HG03025 (cell line): ENCODE results near the gene AHNAK.
"Not testable (repeated sequence)": the region's sequence is repeated elsewhere in the genome, so short reads cannot be mapped to it uniquely, and the experiment has no call there.

ENCODE experiments used
- ATAC-seq: cut with Tn5 transposase; IDR thresholded peaks from one replicate; pipeline ENCODE4 v1.9.1; 2021; ENCODE audit warnings: mild to moderate bottlenecking, moderate library complexity; ENCODE audit not compliant: unreplicated experiment, low FRiP score

AHNAK gene

GRCh38 chr11:62546244-62546928 is at the start of gene AHNAK:
Gene AHNAK (minus strand): TSS chr11:62546806. CDS start chr11:62536098, 10,708 bp downstream.
- ATAC-seq, result peak; percentile 33

- ATAC-seq, result no peak
Observed at GRCh38 chr11:62595124-62595523, 48.5 kb upstream of the AHNAK start.

GRCh38 chr11:62593434-62594044 is 46.9 kb upstream of the AHNAK start:
- no peak for ATAC-seq

GRCh38 chr11:62592989-62593421 is 46.4 kb upstream of the AHNAK start:
- no peak for ATAC-seq

- ATAC-seq, result no peak
Observed at GRCh38 chr11:62592146-62592815, 45.7 kb upstream of the AHNAK start.

- peak; percentile 82 for ATAC-seq
Observed at GRCh38 chr11:62591448-62592145, 45.0 kb upstream of the AHNAK start, which contains the start of gene TUT1. Gene TUT1 (minus strand): TSS chr11:62591523. CDS start chr11:62591485, 38 bp downstream.

GRCh38 chr11:62588966-62589637 is 42.5 kb upstream of the AHNAK start:
- no peak for ATAC-seq

GRCh38 chr11:62585356-62585755 is 38.8 kb upstream of the AHNAK start:
- not testable (repeated sequence) for ATAC-seq

- ATAC-seq, result not testable (repeated sequence)
Observed at GRCh38 chr11:62581735-62582134, 35.1 kb upstream of the AHNAK start.

GRCh38 chr11:62580959-62581715 is 34.5 kb upstream of the AHNAK start:
- no peak for ATAC-seq

- ATAC-seq, result no peak
Observed at GRCh38 chr11:62579252-62579651, 32.6 kb upstream of the AHNAK start.

- ATAC-seq, result no peak
Observed at GRCh38 chr11:62578541-62578940, 31.9 kb upstream of the AHNAK start.

- ATAC-seq, result no peak
Observed at GRCh38 chr11:62577046-62577714, 30.6 kb upstream of the AHNAK start.

- ATAC-seq, result no peak
Observed at GRCh38 chr11:62575837-62576236, 29.2 kb upstream of the AHNAK start.

GRCh38 chr11:62575156-62575555 is 28.6 kb upstream of the AHNAK start:
- no peak for ATAC-seq

GRCh38 chr11:62574363-62575071 is 27.9 kb upstream of the AHNAK start:
- ATAC-seq, result peak; percentile 13

- ATAC-seq, result peak; percentile 75
Observed at GRCh38 chr11:62573592-62574362, 27.2 kb upstream of the AHNAK start, which contains the start of gene EEF1G. Gene EEF1G (minus strand): TSS chr11:62573891. CDS start chr11:62573842, 49 bp downstream.
